Measurements from ENCODE around the gene PRR12. TPM values are rescaled to one million over a fixed set of nuclear protein-coding genes. Genes with fewer than 3 reads are reported as not detected.

Gene PRR12
- total RNA-seq, 1 experiment from 2014 or later = 53.0 TPM

DNA sequence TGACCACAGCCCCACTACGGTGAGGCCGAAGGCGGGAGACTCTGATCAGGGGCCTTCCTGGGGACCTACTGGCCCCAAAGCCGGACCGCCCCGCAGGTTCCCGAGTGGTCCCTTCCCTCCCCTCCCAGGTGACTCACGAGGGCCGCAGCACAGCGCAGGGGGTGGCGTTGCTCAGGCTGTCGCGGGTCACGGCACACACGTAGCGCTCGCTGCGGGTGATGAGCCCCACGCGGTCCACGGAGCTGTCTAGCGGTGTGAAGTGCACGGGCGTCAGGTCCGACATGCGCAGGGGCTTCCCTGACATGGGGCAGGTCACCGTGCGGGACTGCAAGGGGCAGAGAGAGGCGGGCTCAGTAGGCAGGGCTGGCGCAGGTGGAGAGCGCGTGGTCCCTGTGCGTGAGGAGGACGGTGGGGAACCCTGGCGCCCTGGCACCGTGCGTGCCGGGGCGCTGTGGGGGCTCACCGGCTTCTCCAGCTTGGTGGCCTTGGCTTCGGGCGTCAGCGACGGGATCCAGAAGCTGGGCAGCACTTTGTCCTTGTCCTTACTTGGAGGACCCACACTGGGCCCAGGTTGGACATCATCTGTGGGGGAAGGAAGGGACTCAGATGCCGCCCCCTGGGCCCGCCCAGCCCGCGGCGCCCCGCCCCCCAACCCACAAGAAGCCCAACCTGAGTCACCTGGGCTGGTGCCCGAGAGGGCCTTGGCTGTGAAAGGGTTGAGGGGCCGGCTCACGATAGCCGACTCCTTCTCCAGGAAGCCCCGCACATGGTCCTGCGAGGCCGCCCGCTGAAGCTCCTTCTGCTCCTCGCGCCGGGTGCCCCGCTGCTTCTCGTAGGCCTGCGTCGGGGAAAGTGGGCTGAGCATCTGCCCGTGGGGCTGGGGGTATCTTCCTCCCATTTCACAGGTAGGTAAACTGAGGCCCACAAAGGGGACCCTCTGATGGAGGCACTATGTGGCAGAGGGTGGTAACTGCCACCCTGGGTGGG is 34.3 kb upstream of the PRR12 start:
- intact Hi-C loops (cut with micrococcal nuclease; ENCODE audit: unreplicated experiment) = no loop called here
- Mint-ChIP-seq H3K27ac (ENCODE audit: unreplicated experiment) (no peak overlapping the region), H3K27me3 (ENCODE audit: unreplicated experiment) (no peaks in the 10 kb centered on the region), H3K4me3 (ENCODE audit: low read depth, unreplicated experiment) (no peak overlapping the region), H3K36me3 (ENCODE audit: insufficient read depth, unreplicated experiment) (peaks cover 49% of the 10 kb centered on the region), H3K4me1 (ENCODE audit: low read depth, unreplicated experiment) (no peaks in the 10 kb centered on the region), H3K9me3 (ENCODE audit: low read depth, unreplicated experiment) (no peaks in the 10 kb centered on the region)
- DNase-seq = no peak
- CTCF ChIA-PET = interaction anchor here (0.6 to 0.8 kb wide), 3 partner anchors 13 to 266 kb away, joined by 3 to 4 read pairs (median 3); no protein-coding TSS in a partner anchor
- TF ChIP-seq CTCF (IDR thresholded peaks at IDR 0.05; ENCODE audit: unreplicated experiment) = no peak
- no TSS peak for BruUV-seq (replicated peaks)

DNA sequence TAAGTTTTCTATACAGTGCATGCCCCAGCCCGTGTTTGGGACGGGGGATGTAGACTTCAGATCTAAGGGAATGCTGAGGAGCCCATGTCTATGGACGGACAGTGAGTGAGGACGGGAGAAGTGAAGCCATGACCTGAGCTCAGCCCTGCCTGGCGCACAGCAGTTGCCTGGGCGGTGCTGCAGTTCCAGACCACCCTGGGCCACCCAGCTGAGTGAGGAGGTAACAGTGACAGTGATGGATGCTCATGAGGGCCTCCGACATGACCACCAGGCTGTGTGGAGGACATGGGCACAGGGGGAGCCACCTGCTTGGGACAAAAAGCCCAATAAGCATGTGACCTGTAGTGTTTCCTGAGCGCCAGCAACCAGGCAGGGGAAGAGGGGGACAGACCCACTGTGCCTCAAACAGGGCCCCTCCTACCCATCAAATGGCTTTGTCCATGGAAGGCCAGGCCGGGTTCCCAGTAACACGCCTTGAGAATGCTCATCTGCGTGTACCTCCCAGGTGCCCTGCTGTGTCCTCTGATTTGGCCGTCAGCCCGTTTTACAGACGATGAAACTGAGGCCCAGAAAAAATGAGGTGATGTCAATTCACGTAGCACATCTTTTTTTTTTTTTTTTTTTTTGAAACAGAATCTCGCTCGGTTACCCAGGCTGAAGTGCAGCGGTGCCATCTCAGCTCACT is 33.2 kb upstream of the PRR12 start:
- no peaks in the 10 kb centered on the region for H3K4me1 Mint-ChIP-seq (ENCODE audit: low read depth, unreplicated experiment)
- no TSS peak for BruUV-seq (replicated peaks)
- H3K4me3 Mint-ChIP-seq (ENCODE audit: low read depth, unreplicated experiment) = no peak overlapping the region
- no peak for TF ChIP-seq CTCF (IDR thresholded peaks at IDR 0.05; ENCODE audit: unreplicated experiment)
- peaks cover 46% of the 10 kb centered on the region for H3K36me3 Mint-ChIP-seq (ENCODE audit: insufficient read depth, unreplicated experiment)
- no peak for DNase-seq
- H3K9me3 Mint-ChIP-seq (ENCODE audit: low read depth, unreplicated experiment) = no peaks in the 10 kb centered on the region
- H3K27ac Mint-ChIP-seq (ENCODE audit: unreplicated experiment) = no peak overlapping the region
- CTCF ChIA-PET = interaction anchor here (0.5 to 0.9 kb wide), 4 partner anchors 9 to 281 kb away, joined by 3 to 4 read pairs (median 3); no protein-coding TSS in a partner anchor
- intact Hi-C loops (cut with micrococcal nuclease; ENCODE audit: unreplicated experiment) = no loop called here
- no peaks in the 10 kb centered on the region for H3K27me3 Mint-ChIP-seq (ENCODE audit: unreplicated experiment)

DNA sequence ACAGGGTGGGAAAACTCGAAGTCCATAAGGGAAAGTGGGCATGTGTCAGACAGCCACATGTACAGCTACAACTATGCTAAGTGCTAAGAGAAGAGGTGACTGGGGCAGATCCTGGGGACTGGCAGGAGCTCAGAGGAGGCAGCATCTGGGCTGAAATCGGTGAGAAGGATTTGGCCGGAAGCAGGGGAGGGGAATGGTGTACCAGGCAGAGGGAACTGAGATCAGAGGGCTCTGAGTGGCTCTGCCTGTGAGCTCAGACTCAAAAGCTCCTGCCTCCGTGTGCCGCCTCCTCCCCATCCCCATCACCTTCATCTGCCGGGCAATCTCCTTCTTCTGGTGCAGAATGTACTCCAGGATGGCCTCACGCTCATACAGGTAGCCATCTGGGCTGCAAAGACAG is 32.4 kb upstream of the PRR12 start:
- no peaks in the 10 kb centered on the region for H3K4me1 Mint-ChIP-seq (ENCODE audit: low read depth, unreplicated experiment)
- no peak overlapping the region for H3K27ac Mint-ChIP-seq (ENCODE audit: unreplicated experiment)
- peaks cover 43% of the 10 kb centered on the region for H3K36me3 Mint-ChIP-seq (ENCODE audit: insufficient read depth, unreplicated experiment)
- BruUV-seq (replicated peaks) = no TSS peak
- no peak for DNase-seq
- H3K9me3 Mint-ChIP-seq (ENCODE audit: low read depth, unreplicated experiment) = no peaks in the 10 kb centered on the region
- intact Hi-C loops (cut with micrococcal nuclease; ENCODE audit: unreplicated experiment) = no loop called here
- no peak overlapping the region for H3K4me3 Mint-ChIP-seq (ENCODE audit: low read depth, unreplicated experiment)
- no peak for TF ChIP-seq CTCF (IDR thresholded peaks at IDR 0.05; ENCODE audit: unreplicated experiment)
- CTCF ChIA-PET = interaction anchor here (0.5 to 1.1 kb wide), 7 partner anchors 8 to 878 kb away, joined by 3 to 7 read pairs (median 4); no protein-coding TSS in a partner anchor
- H3K27me3 Mint-ChIP-seq (ENCODE audit: unreplicated experiment) = no peaks in the 10 kb centered on the region

GRCh38 chr19:49559443-49559842 is 31.5 kb upstream of the PRR12 start:
- Mint-ChIP-seq H3K27ac (ENCODE audit: unreplicated experiment) (no peak overlapping the region), H3K9me3 (ENCODE audit: low read depth, unreplicated experiment) (no peaks in the 10 kb centered on the region), H3K4me3 (ENCODE audit: low read depth, unreplicated experiment) (no peak overlapping the region), H3K4me1 (ENCODE audit: low read depth, unreplicated experiment) (no peaks in the 10 kb centered on the region), H3K36me3 (ENCODE audit: insufficient read depth, unreplicated experiment) (peaks cover 43% of the 10 kb centered on the region), H3K27me3 (ENCODE audit: unreplicated experiment) (no peaks in the 10 kb centered on the region)
- intact Hi-C loops (cut with micrococcal nuclease; ENCODE audit: unreplicated experiment) = no loop called here
- DNase-seq = no peak
- TF ChIP-seq CTCF (IDR thresholded peaks at IDR 0.05; ENCODE audit: unreplicated experiment) = no peak
- BruUV-seq (replicated peaks) = no TSS peak
- CTCF ChIA-PET = interaction anchor here (1.1 kb wide), 1 partner anchor 11 kb away, joined by 7 read pairs; no protein-coding TSS in a partner anchor

Data from Calu3 (cell line).